Caco-2 (cell line): ENCODE results near the gene IKZF1. TPM values are rescaled to one million over a fixed set of nuclear protein-coding genes. Genes with fewer than 3 reads are reported as not detected.

Experiments used
- BruUV-seq: library from RNA; stranded (reverse); fragments of 400-500 nt; replicated peaks from 2 replicates; lab custom pipeline; 2021; lab: Mats Ljungman, UMichigan
- CTCF ChIA-PET: fragments of 300-600 bp; sonication (Branson Sonifier 250); formaldehyde crosslinking; loops from one replicate; lab custom pipeline; 2022; ENCODE audit warnings: antibody characterized with exemption; lab: Charles Lee
- POLR2A ChIA-PET: fragments of 300-600 bp; sonication (Branson Sonifier 250); formaldehyde crosslinking; loops from one replicate; lab custom pipeline; 2022; ENCODE audit warnings: antibody characterized with exemption; lab: Charles Lee
- DNase-seq, 2 experiments: peaks; one replicate each; pipeline versions ENCODE4 v3.0.0 to v3.0.0-alpha.2; 2020 to 2022
- H3K27me3 ChIP-seq: replicated peaks from 2 replicates; pipeline ENCODE4 v1.6.0; 2011; ENCODE audit warnings: low read length; ENCODE audit not compliant: control insufficient read depth, insufficient read depth
- H3K36me3 ChIP-seq: 2 replicates; pipeline ENCODE4 v1.5.1; 2011; ENCODE audit warnings: low read length; ENCODE audit not compliant: control insufficient read depth, insufficient read depth
- H3K4me1 ChIP-seq: fragments of 250-450 bp; sonication (Bioruptor Pico); 2 replicates; pipeline ENCODE4 v1.5.1; 2020; ENCODE audit warnings: mild to moderate bottlenecking
- H3K4me3 ChIP-seq: 2 replicates; pipeline ENCODE4 v1.5.1; 2011; ENCODE audit warnings: low read depth, mild to moderate bottlenecking, control low read depth, low read length
- H3K9me3 ChIP-seq: fragments of 250-450 bp; sonication (Bioruptor Pico); 2 replicates; pipeline ENCODE4 v1.5.1; 2020; ENCODE audit warnings: mild to moderate bottlenecking, moderate library complexity
- H3K27ac Mint-ChIP-seq: one replicate; pipeline ENCODE4 v1.8.0; 2022; ENCODE audit warnings: mixed read lengths; ENCODE audit not compliant: unreplicated experiment
- H3K27me3 Mint-ChIP-seq: one replicate; pipeline ENCODE4 v1.8.0; 2022; ENCODE audit warnings: mixed read lengths; ENCODE audit not compliant: insufficient read depth, unreplicated experiment
- H3K36me3 Mint-ChIP-seq: one replicate; pipeline ENCODE4 v1.8.0; 2022; ENCODE audit warnings: mild to moderate bottlenecking, mixed read lengths; ENCODE audit not compliant: insufficient read depth, unreplicated experiment
- H3K4me1 Mint-ChIP-seq: one replicate; pipeline ENCODE4 v1.8.0; 2022; ENCODE audit warnings: low read depth, mixed read lengths; ENCODE audit not compliant: unreplicated experiment
- H3K4me3 Mint-ChIP-seq: one replicate; pipeline ENCODE4 v1.8.0; 2022; ENCODE audit warnings: mild to moderate bottlenecking, moderate library complexity, mixed read lengths; ENCODE audit not compliant: unreplicated experiment
- H3K9me3 Mint-ChIP-seq: one replicate; pipeline ENCODE4 v1.8.0; 2022; ENCODE audit warnings: mixed read lengths; ENCODE audit not compliant: unreplicated experiment
- CTCF ChIP-seq, 2 experiments: fragments of 200-600 bp in 1 of 2; IDR thresholded peaks; 1 replicate in 1 of 2; 2 replicates in 1 of 2; pipeline versions ENCODE4 v1.5.1 to v1.8.0; 2011 to 2022; ENCODE audit warnings: antibody characterized with exemption in 1 of 2, control low read depth in 1 of 2, inconsistent platforms in 1 of 2, low read depth in 1 of 2, low read length in 1 of 2, mild to moderate bottlenecking in 1 of 2, moderate library complexity in 1 of 2; ENCODE audit not compliant: insufficient read depth in 1 of 2, severe bottlenecking in 1 of 2, unreplicated experiment in 1 of 2
- intact Hi-C: fragments of 100-400 bp; cut with micrococcal nuclease; formaldehyde crosslinking; loops from one replicate; pipeline ENCODE4 v1.10.0; 2022; ENCODE audit not compliant: unreplicated experiment
- total RNA-seq: library from RNA; stranded (reverse); gene quantifications from 2 replicates; pipeline ENCODE4 v1.2.3, GENCODE V29; 2022

IKZF1 gene
- total RNA-seq, 1 experiment from 2014 or later, result not detected

- H3K36me3 ChIP-seq, result no peaks in the 10 kb centered on the region
- H3K27me3 ChIP-seq, result no peaks in the 10 kb centered on the region
- H3K4me1 ChIP-seq, result no peaks in the 10 kb centered on the region
- H3K4me3 ChIP-seq, result no peak overlapping the region
- BruUV-seq, result no TSS peak
- no peaks in the 10 kb centered on the region for H3K9me3 ChIP-seq
- no peak for TF ChIP-seq CTCF (IDR thresholded peaks at IDR 0.05; ENCODE audit: insufficient read depth in 1 of 2, low read depth in 1 of 2, low read length in 1 of 2, severe bottlenecking in 1 of 2, unreplicated experiment in 1 of 2)
- DNase-seq, result no peak
- ChIA-PET CTCF (no interaction called here), POLR2A (no interaction called here)
- intact Hi-C loops, result no loop called here
- H3K9me3 Mint-ChIP-seq, result no peaks in the 10 kb centered on the region
- no peak overlapping the region for H3K27ac Mint-ChIP-seq
- no peak overlapping the region for H3K4me3 Mint-ChIP-seq
- H3K4me1 Mint-ChIP-seq, result no peaks in the 10 kb centered on the region
- H3K27me3 Mint-ChIP-seq, result peaks cover 38% of the 10 kb centered on the region
- H3K36me3 Mint-ChIP-seq, result no peaks in the 10 kb centered on the region
Measured at GRCh38 chr7:50327443-50327842, 22.9 kb downstream of the IKZF1 start.

GRCh38 chr7:50329775-50330174 lies 25.3 kb downstream of the IKZF1 start:
- BruUV-seq, result no TSS peak
- TF ChIP-seq CTCF (IDR thresholded peaks at IDR 0.05; ENCODE audit: insufficient read depth in 1 of 2, low read depth in 1 of 2, low read length in 1 of 2, severe bottlenecking in 1 of 2, unreplicated experiment in 1 of 2), result no peak
- POLR2A ChIA-PET, result no interaction called here
- no peaks in the 10 kb centered on the region for H3K27me3 ChIP-seq
- DNase-seq, result no peak
- intact Hi-C loops, result no loop called here
- CTCF ChIA-PET, result interaction anchor here (0.6 kb wide), 1 partner anchor 195 kb away, joined by 3 read pairs; no protein-coding TSS in a partner anchor
- Mint-ChIP-seq H3K4me1 (no peaks in the 10 kb centered on the region), H3K9me3 (no peaks in the 10 kb centered on the region), H3K27me3 (peaks cover 28% of the 10 kb centered on the region), H3K4me3 (no peak overlapping the region), H3K36me3 (no peaks in the 10 kb centered on the region), H3K27ac (no peak overlapping the region)
- H3K9me3 ChIP-seq, result no peaks in the 10 kb centered on the region
- H3K36me3 ChIP-seq, result no peaks in the 10 kb centered on the region
- H3K4me1 ChIP-seq, result no peaks in the 10 kb centered on the region
- H3K4me3 ChIP-seq, result no peak overlapping the region

GRCh38 chr7:50330254-50330653 lies 25.7 kb downstream of the IKZF1 start:
- Mint-ChIP-seq H3K27ac (no peak overlapping the region), H3K36me3 (no peaks in the 10 kb centered on the region), H3K27me3 (peaks cover 27% of the 10 kb centered on the region), H3K4me3 (no peak overlapping the region), H3K4me1 (no peaks in the 10 kb centered on the region), H3K9me3 (no peaks in the 10 kb centered on the region)
- ChIA-PET POLR2A (no interaction called here), CTCF (interaction anchor here (0.6 kb wide), 1 partner anchor 195 kb away, joined by 3 read pairs; no protein-coding TSS in a partner anchor)
- Histone ChIP-seq H3K4me1 (no peaks in the 10 kb centered on the region), H3K9me3 (no peaks in the 10 kb centered on the region), H3K27me3 (no peaks in the 10 kb centered on the region), H3K4me3 (no peak overlapping the region), H3K36me3 (no peaks in the 10 kb centered on the region)
- intact Hi-C loops, result no loop called here
- TF ChIP-seq CTCF (IDR thresholded peaks at IDR 0.05; ENCODE audit: insufficient read depth in 1 of 2, low read depth in 1 of 2, low read length in 1 of 2, severe bottlenecking in 1 of 2, unreplicated experiment in 1 of 2), result no peak
- no peak for DNase-seq
- BruUV-seq, result no TSS peak
